GM12878 (cell line): ENCODE results near the gene NRXN3. TPM values are rescaled to one million over a fixed set of nuclear protein-coding genes. Genes with fewer than 3 reads are reported as not detected.

ENCODE experiments used
- ATAC-seq: fragments of 200-7000 bp; cut with Tn5 transposase; 3 replicates; pipeline ENCODE4 v1.9.1; 2020; ENCODE audit warnings: mild to moderate bottlenecking, moderate library complexity
- BruUV-seq: library from RNA; stranded (reverse); fragments of 400-500 nt; replicated peaks from 2 replicates; lab custom pipeline; 2021; lab: Mats Ljungman, UMichigan
- CTCF ChIA-PET: fragments of 300-600 bp; sonication (Branson Sonifier 250); formaldehyde crosslinking; extraction: SDS; loops from one replicate; lab custom pipeline; 2021; ENCODE audit warnings: inconsistent platforms; lab: Yijun Ruan, JAX
- POLR2A ChIA-PET: fragments of 350-600 bp; formaldehyde crosslinking; extraction: SDS; loops from one replicate; lab custom pipeline; 2021; ENCODE audit warnings: inconsistent platforms; lab: Charles Lee
- RAD21 ChIA-PET: fragments of 300-600 bp; sonication (Branson Sonifier 250); formaldehyde crosslinking; loops from one replicate; lab custom pipeline; 2023; ENCODE audit warnings: antibody characterized with exemption; ENCODE audit not compliant: unreplicated experiment; lab: Charles Lee
- SMC1A ChIA-PET: fragments of 300-600 bp; sonication (Branson Sonifier 250); formaldehyde crosslinking; loops from one replicate; lab custom pipeline; 2023; ENCODE audit not compliant: unreplicated experiment, uncharacterized antibody; lab: Charles Lee
- DNase-seq: peaks from one replicate; pipeline ENCODE4 v3.0.0-alpha.2; 2011; ENCODE audit warnings: low read depth, low spot score
- FAIRE-seq: peaks from 3 replicates; lab custom pipeline; 2011; peaks lifted over from hg19 to GRCh38; lab: Jason Lieb, UNC
- H2AFZ ChIP-seq: 2 replicates; pipeline ENCODE4 v1.6.0; 2011; ENCODE audit warnings: low read depth, low read length, control low read depth; ENCODE audit not compliant: control insufficient read depth
- H3K27ac ChIP-seq: 2 replicates; pipeline ENCODE4 v1.5.1; 2011; ENCODE audit warnings: control low read depth; ENCODE audit not compliant: control insufficient read depth, insufficient read depth
- H3K27me3 ChIP-seq, 2 experiments: replicated peaks in 1 of 2; 2 replicates each; pipeline versions ENCODE4 v1.6.0 to v1.6.1; 2011; ENCODE audit warnings: low read length in 1 of 2; ENCODE audit not compliant: control insufficient read depth in 2 of 2, insufficient read depth in 2 of 2
- H3K36me3 ChIP-seq, 2 experiments: 2 replicates each; pipeline ENCODE4 v1.5.1; 2011; ENCODE audit warnings: low read length in 1 of 2; ENCODE audit not compliant: control insufficient read depth in 2 of 2, insufficient read depth in 2 of 2
- H3K4me1 ChIP-seq: 2 replicates; pipeline ENCODE4 v1.6.1; 2011; ENCODE audit warnings: mild to moderate bottlenecking, low read length, moderate library complexity, mixed read lengths; ENCODE audit not compliant: control insufficient read depth, insufficient read depth
- H3K4me2 ChIP-seq: 2 replicates; pipeline ENCODE4 v1.6.0; 2011; ENCODE audit warnings: control low read depth; ENCODE audit not compliant: control insufficient read depth, insufficient read depth
- H3K4me3 ChIP-seq: fragments of 200-600 bp; sonication (generic); 2 replicates; pipeline ENCODE4 v1.5.1; 2016
- H3K79me2 ChIP-seq: 2 replicates; pipeline ENCODE4 v1.6.0; 2011; ENCODE audit warnings: low read length; ENCODE audit not compliant: control insufficient read depth, insufficient read depth
- H3K9ac ChIP-seq: 2 replicates; pipeline ENCODE4 v1.8.0; 2011; ENCODE audit warnings: low read length, control low read depth, mixed read lengths; ENCODE audit not compliant: control insufficient read depth, insufficient read depth
- H3K9me3 ChIP-seq: replicated peaks from 3 replicates; pipeline ENCODE4 v1.5.1; 2011; ENCODE audit warnings: mild to moderate bottlenecking, low read length; ENCODE audit not compliant: control insufficient read depth, insufficient read depth
- H4K20me1 ChIP-seq: 2 replicates; pipeline ENCODE4 v1.6.0; 2011; ENCODE audit not compliant: control insufficient read depth, insufficient read depth
- ATF2 ChIP-seq: IDR thresholded peaks from 2 replicates; pipeline ENCODE4 v1.6.1; 2012; ENCODE audit warnings: low read length, inconsistent platforms
- BACH1 ChIP-seq: fragments of 450-650 bp; IDR thresholded peaks from 2 replicates; pipeline ENCODE4 v1.6.1; 2017; ENCODE audit warnings: mild to moderate bottlenecking, borderline replicate concordance
- NFIC ChIP-seq: IDR thresholded peaks from 2 replicates; pipeline ENCODE4 v1.6.1; 2012; ENCODE audit warnings: low read depth, mild to moderate bottlenecking, inconsistent platforms, low read length, moderate library complexity
- SKIL ChIP-seq: fragments of 450-650 bp; IDR thresholded peaks from 2 replicates; pipeline ENCODE4 v1.6.1; 2017; ENCODE audit warnings: mild to moderate bottlenecking, low read depth, inconsistent platforms; ENCODE audit not compliant: poor library complexity, severe bottlenecking
- SMC3 ChIP-seq: IDR thresholded peaks from 2 replicates; pipeline ENCODE4 v1.6.1; 2011; ENCODE audit warnings: low read length, improper control_type of control experiment, borderline replicate concordance
- WRNIP1 ChIP-seq: IDR thresholded peaks from 2 replicates; pipeline ENCODE4 v1.6.1; 2011; ENCODE audit warnings: low read depth, low read length, improper control_type of control experiment, borderline replicate concordance
- ZBTB40 ChIP-seq: fragments of 450-650 bp; IDR thresholded peaks from 2 replicates; pipeline ENCODE4 v1.6.1; 2016; ENCODE audit warnings: mild to moderate bottlenecking, moderate library complexity, borderline replicate concordance
- WGBS: methylation state at CpG from one replicate; pipeline ENCODE4 v1.1.6; 2016; ENCODE audit warnings: low lambda C conversion rate; ENCODE audit not compliant: insufficient replicate concordance, insufficient coverage; ENCODE audit errors: missing lambda C conversion rate; 5-methylcytosine and 5-hydroxymethylcytosine counted together
- in situ Hi-C: fragments of 300-500 bp; cut with MboI; formaldehyde crosslinking; loops from 9 replicates; pipeline ENCODE4 v1.14.3; 2018; ENCODE audit warnings: mixed read lengths
- intact Hi-C: fragments of 100-400 bp; cut with micrococcal nuclease; formaldehyde crosslinking; loops from one replicate; pipeline ENCODE4 v1.14.2; 2022; ENCODE audit not compliant: unreplicated experiment
- polyA plus RNA-seq, 11 experiments: library from polyadenylated mRNA; depleted of rRNA in 4 of 11; unstranded in 6 of 11; stranded (reverse) in 5 of 11; fragments of >200 nt; fragmentation: Nextera tagmentation in 4 of 11; fragmentation: Illumina TruSeq in 1 of 11; extraction: Ambion mirVana in 4 of 11; extraction: Trizol in 1 of 11; gene quantifications; 1 replicate in 1 of 11; 2 replicates in 10 of 11; pipeline versions ENCODE4 v1.2.1 to v1.2.3, GENCODE V29; 2011 to 2016; ENCODE audit warnings: inconsistent platforms in 2 of 11, missing spikeins in 2 of 11, low read depth in 1 of 11
- total RNA-seq, 4 experiments: library from RNA; depleted of rRNA in 3 of 4; stranded (reverse); fragments of >200 nt in 3 of 4; fragmentation: Illumina TruSeq in 1 of 4; extraction: Trizol in 1 of 4; gene quantifications; 2 replicates each; pipeline versions ENCODE4 v1.2.1 to v1.2.3, GENCODE V29; 2013 to 2021

The NRXN3 gene
- total and polyA plus RNA-seq, 10 of the 15 experiments (the other 5 are each of a cell fraction or from before 2014, with no cell fraction given): 0.52 to 3.3 (median 1.4) TPM

GRCh38 chr14:79408696-79409095, 1238.5 kb downstream of the NRXN3 start:
- WGBS: 29% methylated on average over 1 of the region's 1 CpG
- ChIA-PET POLR2A (no interaction called here), RAD21 (no interaction called here), CTCF (interaction anchor here (0.6 kb wide), 1 partner anchor 21 kb away, joined by 3 read pairs; no protein-coding TSS in a partner anchor), SMC1A (no interaction called here)
- Histone ChIP-seq H3K79me2 (no peaks in the 10 kb centered on the region), H2AFZ (no peak overlapping the region), H3K27me3 (no peaks in the 10 kb centered on the region), H3K9ac (no peak overlapping the region), H3K27ac (no peak overlapping the region), H4K20me1 (no peaks in the 10 kb centered on the region), H3K4me3 (no peak overlapping the region), H3K36me3 (no peaks in the 10 kb centered on the region), H3K4me1 (no peaks in the 10 kb centered on the region), H3K9me3 (no peaks in the 10 kb centered on the region), H3K4me2 (no peak overlapping the region)
- ATAC-seq (no peak), FAIRE-seq (no peak), DNase-seq (no peak)
- BruUV-seq: no TSS peak
- TF ChIP-seq WRNIP1: no peak
- intact Hi-C loops: no loop called here
- in situ Hi-C loops: no loop called here

GRCh38 chr14:79411403-79412174, 1241.4 kb downstream of the NRXN3 start:
- FAIRE-seq (no peak), DNase-seq (no peak), ATAC-seq (no peak)
- ChIA-PET RAD21 (no interaction called here), SMC1A (interaction anchor here (0.8 kb wide), 1 partner anchor 1234 kb away, joined by 4 read pairs; no protein-coding TSS in a partner anchor), POLR2A (no interaction called here), CTCF (no interaction called here)
- no TSS peak for BruUV-seq
- WGBS: 0% methylated on average over 3 of the region's 3 CpGs
- no peaks in the 10 kb centered on the region for H3K36me3 ChIP-seq
- no peaks in the 10 kb centered on the region for H3K27me3 ChIP-seq
- H3K9me3 ChIP-seq: no peaks in the 10 kb centered on the region
- H3K4me2 ChIP-seq: no peak overlapping the region
- no peaks in the 10 kb centered on the region for H3K79me2 ChIP-seq
- H4K20me1 ChIP-seq: no peaks in the 10 kb centered on the region
- no peak overlapping the region for H3K4me3 ChIP-seq
- no peak overlapping the region for H3K9ac ChIP-seq
- no peak overlapping the region for H2AFZ ChIP-seq
- intact Hi-C loops: no loop called here
- in situ Hi-C loops: no loop called here
- no peaks in the 10 kb centered on the region for H3K4me1 ChIP-seq
- H3K27ac ChIP-seq: no peak overlapping the region
- no peak for TF ChIP-seq SKIL
- no peak for TF ChIP-seq ZBTB40
- no peak for TF ChIP-seq NFIC
- no peak for TF ChIP-seq ATF2
- no peak for TF ChIP-seq SMC3
- TF ChIP-seq BACH1: no peak
